Left lung (tissue), 10 donors: ENCODE results near the gene FGD3. TPM values are rescaled to one million over a fixed set of nuclear protein-coding genes. Genes with fewer than 3 reads are reported as not detected.
"Not testable (repeated sequence)": the region's sequence is repeated elsewhere in the genome, so short reads cannot be mapped to it uniquely, and the experiment has no call there.

Experiments used
- ATAC-seq: fragments of 200-7000 bp; cut with Tn5 transposase; one replicate; pipeline ENCODE4 v1.9.1; 2020; ENCODE audit warnings: moderate library complexity
- DNase-seq, 4 donors: peaks; one replicate each; pipeline ENCODE4 v3.0.0-alpha.2; 2013 to 2020
- H3K27ac ChIP-seq, 2 donors: fragments of 200-600 bp; sonication (generic) in 1 of 2; one replicate each; pipeline versions ENCODE4 v1.5.0 to v1.8.0; 2020 to 2021
- H3K27me3 ChIP-seq, 2 donors: fragments of 200-600 bp; sonication (generic) in 1 of 2; one replicate each; pipeline versions ENCODE4 v1.5.0 to v1.8.0; 2020 to 2021
- H3K36me3 ChIP-seq, 2 donors: fragments of 200-600 bp; sonication (generic) in 1 of 2; one replicate each; pipeline versions ENCODE4 v1.5.0 to v1.8.0; 2020 to 2021
- H3K4me1 ChIP-seq, 2 donors: fragments of 200-600 bp; one replicate each; pipeline ENCODE4 v1.8.0; 2021
- H3K4me3 ChIP-seq, 2 donors: fragments of 200-600 bp; sonication (generic) in 1 of 2; one replicate each; pipeline versions ENCODE4 v1.5.0 to v1.8.0; 2020 to 2021; ENCODE audit warnings: mild to moderate bottlenecking in 1 of 2
- H3K9me3 ChIP-seq, 2 donors: fragments of 200-600 bp; sonication (generic) in 1 of 2; one replicate each; pipeline versions ENCODE4 v1.5.0 to v1.8.0; 2020 to 2021
- CTCF ChIP-seq, 2 donors: fragments of 200-600 bp; sonication (generic) in 1 of 2; IDR thresholded peaks; one replicate each; pipeline versions ENCODE4 v1.5.0 to v1.8.0; 2021; ENCODE audit warnings: antibody characterized with exemption in 2 of 2
- intact Hi-C, 2 donors: fragments of 100-400 bp; cut with DNase I; formaldehyde crosslinking; loops; one replicate each; pipeline versions ENCODE4 v1.11.2 to v1.14.2; 2022
- polyA plus RNA-seq, 6 donors: library from polyadenylated mRNA; unstranded; fragments of 120-200 nt; gene quantifications; one replicate each; pipeline ENCODE4 v1.2.1, GENCODE V29; 2013; ENCODE audit not compliant: insufficient read length in 6 of 6
- total RNA-seq, 2 donors: library from RNA; stranded (reverse); fragmentation: NEBNext Ultra II Directional; extraction: Animal tissue kit (Norgen Biotek cat#: 25700); gene quantifications; one replicate each; pipeline ENCODE4 v1.2.1, GENCODE V29; 2021
- donor health status: DM: no; HTN: yes; CAD: no.
- donor health status: DM: no; HTN: no; CAD: no.

Gene FGD3
- total and polyA plus RNA-seq, 8 donors = 4.2 to 29.9 (median 7.8) TPM

- Histone ChIP-seq H3K27ac (no peak overlapping the region), H3K9me3 (no peaks in the 10 kb centered on the region), H3K36me3 (peaks cover 0 to 94% of the 10 kb centered on the region in 2 donors), H3K4me3 (no peak overlapping the region), H3K4me1 (no peaks in the 10 kb centered on the region), H3K27me3 (no peaks in the 10 kb centered on the region)
- DNase-seq = no peak
- TF ChIP-seq CTCF (IDR thresholded peaks at IDR 0.05) = no peak
- no peak for ATAC-seq
- intact Hi-C loops = no loop called here
These were observed 66.7 kb downstream of the FGD3 start for GRCh38 chr9:93013856-93014582.

- intact Hi-C loops, ATAC-seq, H3K27me3 ChIP-seq, H3K4me3 ChIP-seq, H3K4me1 ChIP-seq, H3K27ac ChIP-seq, DNase-seq, H3K9me3 ChIP-seq: not testable (repeated sequence)
- H3K36me3 ChIP-seq = peaks cover 0 to 94% of the 10 kb centered on the region in 2 donors
These were observed 67.9 kb downstream of the FGD3 start for GRCh38 chr9:93015190-93015589.

- Histone ChIP-seq H3K4me3 (no peak overlapping the region), H3K27ac (no peak overlapping the region), H3K27me3 (no peaks in the 10 kb centered on the region), H3K4me1 (no peaks in the 10 kb centered on the region), H3K36me3 (peaks cover 0 to 100% of the 10 kb centered on the region in 2 donors), H3K9me3 (no peaks in the 10 kb centered on the region)
- no peak for TF ChIP-seq CTCF (IDR thresholded peaks at IDR 0.05)
- ATAC-seq (no peak), DNase-seq (peak in 1 of 4 donors; percentile 60)
- intact Hi-C loops = no loop called here
These were observed 70.3 kb downstream of the FGD3 start for GRCh38 chr9:93017621-93018020.

GRCh38 chr9:93020151-93020550, 72.8 kb downstream of the FGD3 start:
- Histone ChIP-seq H3K9me3 (no peaks in the 10 kb centered on the region), H3K4me3 (no peak overlapping the region), H3K4me1 (peaks cover 0 to 15% of the 10 kb centered on the region in 2 donors), H3K27me3 (no peaks in the 10 kb centered on the region), H3K27ac (no peak overlapping the region), H3K36me3 (peaks cover 0 to 100% of the 10 kb centered on the region in 2 donors)
- intact Hi-C loops = no loop called here
- ATAC-seq (no peak), DNase-seq (no peak)
- TF ChIP-seq CTCF (IDR thresholded peaks at IDR 0.05) = no peak

- H3K27me3 ChIP-seq = no peaks in the 10 kb centered on the region
- no peak for TF ChIP-seq CTCF (IDR thresholded peaks at IDR 0.05)
- H3K27ac ChIP-seq = no peak overlapping the region
- intact Hi-C loops = no loop called here
- no peak overlapping the region for H3K4me3 ChIP-seq
- H3K9me3 ChIP-seq = no peaks in the 10 kb centered on the region
- ATAC-seq (no peak), DNase-seq (peak in 1 of 4 donors; percentile 37)
- H3K36me3 ChIP-seq = peaks cover 0 to 93% of the 10 kb centered on the region in 2 donors
- H3K4me1 ChIP-seq = peaks cover 0 to 22% of the 10 kb centered on the region in 2 donors
These were observed 73.7 kb downstream of the FGD3 start for GRCh38 chr9:93020771-93021670.
